HCT116 (cell line): ENCODE data around the gene MYOZ2.

Experiments used
- CTCF ChIP-seq, 3 experiments: fragments of 200-600 bp in 1 of 3; sonication (generic) in 1 of 3; IDR thresholded peaks in 2 of 3; conservative IDR thresholded peaks in 1 of 3; 2 replicates each; pipeline ENCODE4 v1.5.1; 2012 to 2017; ENCODE audit warnings: low read depth in 2 of 3, low read length in 2 of 3, antibody characterized with exemption in 1 of 3, borderline replicate concordance in 1 of 3, control low read depth in 1 of 3, mild to moderate bottlenecking in 1 of 3, mixed read lengths in 1 of 3, mixed run types in 1 of 3, moderate library complexity in 1 of 3; ENCODE audit not compliant: insufficient read depth in 1 of 3
- REST ChIP-seq: IDR thresholded peaks from 2 replicates; pipeline ENCODE4 v1.6.1; 2012; ENCODE audit warnings: low read depth

DNA sequence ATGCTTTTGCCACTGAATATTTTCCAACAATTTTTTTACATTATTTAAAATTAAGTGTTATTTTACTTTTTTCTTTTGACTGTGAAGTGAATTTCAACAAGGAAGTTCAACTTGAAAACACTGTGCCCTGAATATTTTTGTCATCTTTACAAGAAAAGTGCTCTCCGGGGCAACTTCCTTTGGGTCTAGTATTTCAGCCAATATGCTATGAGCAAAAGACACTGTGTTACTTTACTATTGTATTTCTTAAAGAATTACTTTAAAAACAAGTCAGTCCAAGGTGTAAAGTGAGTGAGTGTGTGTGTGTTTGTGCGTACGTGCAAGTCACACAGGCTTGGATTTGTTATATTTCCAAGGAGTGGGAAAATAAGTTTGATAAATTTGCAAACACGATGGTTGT is 69.3 kb downstream of the MYOZ2 start:
- TF ChIP-seq REST (no peak), CTCF (IDR thresholded peaks at IDR 0.05 in 2 of 3, conservative IDR thresholded peaks at IDR 0.05 in 1 of 3; ENCODE audit: borderline replicate concordance in 1 of 3, insufficient read depth in 1 of 3, low read depth in 2 of 3, low read length in 2 of 3) (no peak)
